Fibroblast of the aortic adventitia (primary cell): Measurements from ENCODE around the gene CEP164. TPM values are rescaled to one million over a fixed set of nuclear protein-coding genes. Genes with fewer than 3 reads are reported as not detected.

Experiments used
- DNase-seq: peaks from one replicate; pipeline ENCODE4 v3.0.0-alpha.2; 2010; ENCODE audit warnings: low read depth
- H3K4me3 ChIP-seq: 2 replicates; pipeline ENCODE4 v1.5.1; 2011; ENCODE audit warnings: low read depth, mild to moderate bottlenecking, control low read depth, low read length, moderate library complexity
- total RNA-seq: library from RNA; depleted of rRNA; stranded (reverse); fragments of >200 nt; gene quantifications from 2 replicates; pipeline ENCODE4 v1.2.3, GENCODE V29; 2012; ENCODE audit warnings: low replicate concordance
- TF ChIP-seq, protein P1 (sequence below): IDR thresholded peaks from 2 replicates; pipeline ENCODE4 v1.5.1; 2011; ENCODE audit warnings: mild to moderate bottlenecking, low read length, control low read depth, inconsistent platforms; ENCODE audit not compliant: insufficient read depth

Gene CEP164
- total RNA-seq, 1 donor = 38.5 TPM

DNA sequence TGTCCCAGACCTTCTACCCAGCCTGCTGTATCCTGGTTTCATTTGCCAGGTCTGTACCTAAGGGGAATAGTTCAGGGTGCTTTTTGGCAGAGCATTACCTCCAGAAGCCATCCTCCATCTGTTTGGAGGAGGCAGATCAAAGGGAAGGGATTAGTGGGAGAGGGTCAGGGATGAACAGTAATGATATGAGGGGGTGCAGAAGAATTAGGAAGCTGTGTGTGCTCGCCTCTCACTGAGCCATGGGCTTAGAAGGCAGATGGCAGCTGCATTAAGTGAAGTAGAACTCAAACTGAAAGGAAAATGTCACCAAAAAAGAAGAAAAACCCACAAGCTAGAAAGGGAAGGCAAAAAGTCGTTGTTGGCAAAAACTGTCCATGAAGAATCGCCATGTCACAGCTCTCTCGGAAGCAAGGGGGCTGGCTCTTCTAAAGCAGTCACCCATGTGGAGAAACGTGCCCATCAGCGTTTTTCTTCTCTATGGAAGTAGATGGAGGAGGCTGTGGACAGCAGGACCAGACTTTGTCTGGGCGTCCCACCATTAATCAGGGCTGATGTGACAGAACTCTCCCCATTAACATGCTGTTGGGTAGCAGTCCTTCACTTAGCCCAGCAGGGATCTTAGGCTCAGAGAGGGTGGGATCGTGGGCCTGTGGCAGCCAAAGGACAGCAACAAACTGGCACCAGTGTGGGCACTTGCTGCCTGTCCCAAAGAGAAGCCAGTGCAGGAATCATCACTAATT is 46.8 kb downstream of the CEP164 start:
- no peak overlapping the region for H3K4me3 ChIP-seq
- TF ChIP-seq, protein P1, sequence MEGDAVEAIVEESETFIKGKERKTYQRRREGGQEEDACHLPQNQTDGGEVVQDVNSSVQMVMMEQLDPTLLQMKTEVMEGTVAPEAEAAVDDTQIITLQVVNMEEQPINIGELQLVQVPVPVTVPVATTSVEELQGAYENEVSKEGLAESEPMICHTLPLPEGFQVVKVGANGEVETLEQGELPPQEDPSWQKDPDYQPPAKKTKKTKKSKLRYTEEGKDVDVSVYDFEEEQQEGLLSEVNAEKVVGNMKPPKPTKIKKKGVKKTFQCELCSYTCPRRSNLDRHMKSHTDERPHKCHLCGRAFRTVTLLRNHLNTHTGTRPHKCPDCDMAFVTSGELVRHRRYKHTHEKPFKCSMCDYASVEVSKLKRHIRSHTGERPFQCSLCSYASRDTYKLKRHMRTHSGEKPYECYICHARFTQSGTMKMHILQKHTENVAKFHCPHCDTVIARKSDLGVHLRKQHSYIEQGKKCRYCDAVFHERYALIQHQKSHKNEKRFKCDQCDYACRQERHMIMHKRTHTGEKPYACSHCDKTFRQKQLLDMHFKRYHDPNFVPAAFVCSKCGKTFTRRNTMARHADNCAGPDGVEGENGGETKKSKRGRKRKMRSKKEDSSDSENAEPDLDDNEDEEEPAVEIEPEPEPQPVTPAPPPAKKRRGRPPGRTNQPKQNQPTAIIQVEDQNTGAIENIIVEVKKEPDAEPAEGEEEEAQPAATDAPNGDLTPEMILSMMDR = no peak
- no peak for DNase-seq

DNA sequence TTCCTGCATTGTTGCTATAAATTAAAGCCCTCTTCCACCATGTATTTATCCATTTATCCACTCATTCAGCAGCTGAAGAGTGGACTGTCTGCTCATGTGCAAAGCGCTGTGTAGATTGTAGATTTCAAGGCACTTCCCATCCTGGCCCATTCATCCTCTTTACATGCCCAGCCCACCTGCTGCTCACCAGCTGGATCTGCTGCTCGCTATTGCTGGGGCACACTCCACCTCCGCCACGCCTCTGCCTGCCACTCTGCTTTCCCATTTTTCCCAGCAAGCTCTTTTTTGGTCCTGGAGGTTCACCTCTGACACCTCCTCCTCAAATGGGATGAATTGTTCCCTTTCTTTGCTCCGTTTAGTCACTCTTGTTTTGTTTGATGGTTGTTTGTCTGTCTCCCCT is 48.3 kb downstream of the CEP164 start:
- no peak for DNase-seq
- TF ChIP-seq, protein P1 = no peak

DNA sequence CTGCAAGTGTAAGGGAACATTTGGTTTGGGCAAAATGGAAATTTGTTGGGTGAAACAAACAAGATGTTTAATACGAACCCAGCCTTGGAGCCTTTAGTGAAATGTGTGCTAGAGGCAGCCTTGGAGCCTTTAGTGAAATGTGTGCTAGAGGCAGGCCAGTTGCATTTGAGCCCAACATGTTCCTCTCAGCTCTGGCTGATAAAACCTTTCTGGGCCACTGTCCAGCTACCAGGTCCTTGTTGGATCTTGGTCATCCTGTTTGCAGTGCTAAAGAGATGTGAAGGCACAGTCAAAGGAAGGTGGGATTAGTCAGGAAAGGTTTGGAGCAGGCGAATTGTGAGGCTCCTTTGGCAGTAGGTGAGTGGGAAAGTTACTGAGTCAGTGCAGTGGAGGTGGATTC is 48.9 kb downstream of the CEP164 start:
- TF ChIP-seq, protein P1 = no peak
- no peak for DNase-seq
- no peak overlapping the region for H3K4me3 ChIP-seq

More for the DNA sequence above, 48.3 kb downstream of the CEP164 start:
- H3K4me3 ChIP-seq = no peak overlapping the region

DNA sequence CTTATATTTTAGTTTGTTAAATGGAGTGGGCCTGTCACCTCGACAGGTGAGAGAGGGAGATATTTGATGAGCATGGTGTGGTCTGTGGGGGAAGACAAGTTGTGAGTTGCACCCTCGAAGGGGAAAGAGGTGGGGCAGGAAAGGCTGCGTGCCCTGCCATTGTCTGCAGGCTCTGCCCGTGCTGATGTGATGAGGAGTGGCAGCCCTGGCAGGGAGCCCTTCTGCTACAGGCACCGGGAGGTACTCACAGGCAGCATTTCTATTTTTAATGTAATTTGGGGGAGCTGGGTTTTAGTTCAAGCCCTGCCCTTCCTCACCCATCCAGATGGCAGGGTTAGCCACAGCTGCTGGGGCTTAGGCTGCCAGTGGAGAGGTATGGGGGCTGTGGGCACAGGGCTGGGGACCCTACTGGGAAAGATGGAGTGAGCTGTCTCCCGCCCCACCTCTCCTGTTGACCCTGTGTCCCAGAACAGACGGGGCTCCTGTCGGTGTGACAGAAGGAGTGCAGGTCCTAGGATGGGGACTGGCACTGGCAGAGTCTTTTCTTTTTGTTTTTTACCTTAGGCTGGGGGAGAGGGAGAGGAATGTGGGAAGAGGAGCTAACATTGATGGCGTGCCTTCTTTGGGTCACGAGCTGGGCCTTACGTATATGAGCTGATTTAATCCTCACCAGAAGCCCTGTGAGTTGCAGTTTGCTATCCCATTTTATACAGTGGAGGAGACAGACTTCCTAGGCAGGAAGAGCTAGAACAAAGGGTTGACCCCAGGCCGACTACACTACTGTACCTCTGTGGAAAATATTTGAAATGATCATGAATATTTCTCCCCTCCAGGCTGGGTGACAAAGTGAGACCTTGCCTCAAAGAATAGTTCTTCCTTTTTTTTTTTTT is 51.6 kb downstream of the CEP164 start:
- DNase-seq = no peak
- H3K4me3 ChIP-seq = no peak overlapping the region
- TF ChIP-seq, protein P1 = no peak

DNA sequence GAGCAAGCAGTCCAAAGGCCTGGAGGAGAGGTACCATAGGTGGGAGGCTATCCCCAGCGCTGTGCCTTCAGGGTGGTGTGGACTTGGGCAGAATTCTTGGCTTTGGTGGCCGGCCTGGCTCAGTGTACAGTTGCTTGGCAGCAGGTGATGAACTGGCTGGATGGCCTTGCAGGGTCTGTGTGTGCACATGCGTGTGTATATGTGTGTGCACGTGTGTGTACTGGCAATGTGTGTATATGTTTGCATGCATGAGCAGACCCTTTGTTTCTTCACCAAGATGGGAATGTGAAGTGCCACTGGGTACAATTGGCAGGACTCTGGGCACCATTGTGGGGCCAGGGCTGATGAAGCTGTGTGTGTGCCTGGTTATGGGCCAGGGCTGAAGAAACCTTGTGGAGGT is 53.0 kb downstream of the CEP164 start:
- TF ChIP-seq, protein P1 = no peak
- H3K4me3 ChIP-seq = no peak overlapping the region
- DNase-seq = no peak

DNA sequence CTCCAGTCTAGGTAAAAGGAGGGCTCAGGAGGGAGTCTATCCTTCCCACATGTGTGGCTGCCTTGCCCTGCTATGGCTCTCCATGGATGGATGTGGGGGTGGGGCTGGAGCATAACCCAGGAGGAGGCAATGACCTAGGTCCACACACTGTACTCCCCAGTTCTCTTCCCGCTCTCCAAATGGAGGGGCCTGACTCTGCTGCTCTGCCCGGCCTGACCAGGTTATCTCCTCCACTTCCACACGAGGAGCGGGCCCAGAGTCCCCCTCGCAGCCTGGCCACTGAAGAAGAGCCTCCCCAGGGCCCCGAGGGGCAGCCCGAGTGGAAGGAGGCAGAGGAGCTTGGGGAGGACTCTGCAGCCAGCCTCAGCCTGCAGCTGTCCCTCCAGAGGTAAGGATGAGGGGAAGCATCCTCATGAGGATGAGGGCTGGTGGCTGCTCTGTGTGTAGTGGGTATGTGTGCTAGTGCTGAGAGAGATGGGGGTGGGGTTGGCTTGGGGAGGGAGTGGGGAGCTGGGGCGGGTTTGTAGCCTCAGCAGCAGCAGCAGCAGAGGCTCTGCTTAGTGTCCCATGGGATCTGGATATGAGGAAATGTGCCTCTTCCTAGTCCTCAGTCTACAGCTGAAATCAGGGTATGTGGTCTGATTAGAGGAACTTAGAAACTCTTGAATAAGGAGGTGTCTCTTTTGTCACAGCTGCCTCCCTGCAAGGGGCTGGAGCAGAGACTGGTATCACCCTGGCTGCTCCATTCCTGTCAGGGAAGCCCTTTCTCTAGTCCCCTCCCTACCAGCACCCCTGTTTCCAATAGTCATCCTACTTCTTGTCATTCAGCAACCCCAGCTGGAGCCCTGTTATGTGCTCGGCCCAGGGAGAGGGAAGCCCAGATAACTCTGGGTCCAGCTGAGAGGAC is 54.1 kb downstream of the CEP164 start:
- DNase-seq = no peak

More for the DNA sequence above, 54.1 kb downstream of the CEP164 start:
- TF ChIP-seq, protein P1 = no peak
- no peak overlapping the region for H3K4me3 ChIP-seq
